Peyer's patch (tissue), 4 donors: Measurements from ENCODE around the gene ANKFY1.

ENCODE experiments used
- CTCF ChIP-seq, 6 experiments: fragments of 450-650 bp in 4 of 6; fragments of 200-600 bp in 2 of 6; sonication (generic) in 1 of 6; IDR thresholded peaks; one replicate each; pipeline ENCODE4 v1.5.1; 2017 to 2019; ENCODE audit warnings: antibody characterized with exemption in 6 of 6, mild to moderate bottlenecking in 3 of 6, moderate library complexity in 1 of 6
- POLR2A ChIP-seq, 2 donors: fragments of 450-650 bp; IDR thresholded peaks; one replicate each; pipeline ENCODE4 v1.5.1; 2017; ENCODE audit warnings: antibody characterized with exemption in 2 of 2, mild to moderate bottlenecking in 2 of 2, moderate library complexity in 2 of 2

DNA sequence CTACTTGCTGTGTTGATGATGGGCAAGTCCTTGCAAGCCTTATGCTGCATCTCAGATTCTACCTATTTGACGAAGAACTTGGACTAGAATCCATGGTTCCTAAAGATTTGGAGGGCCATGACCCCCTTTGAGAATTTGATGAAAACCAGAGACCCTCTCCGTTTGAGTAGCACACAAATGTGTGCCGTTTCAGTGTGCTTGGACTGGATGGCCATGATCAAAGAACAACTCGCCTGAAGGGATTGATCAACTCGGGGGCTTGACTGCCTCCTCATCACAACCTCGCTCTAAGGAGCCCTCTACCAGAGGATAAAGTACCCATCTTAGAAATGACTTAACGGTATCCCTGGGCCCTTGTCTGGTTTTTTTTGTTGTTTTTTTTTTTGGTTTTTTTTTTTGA lies 2.8 kb upstream of the ANKFY1 start:
- TF ChIP-seq CTCF (IDR thresholded peaks at IDR 0.05): no peak
- TF ChIP-seq POLR2A (IDR thresholded peaks at IDR 0.05): no peak
